ENCODE results near the gene GNAT1.

DNA sequence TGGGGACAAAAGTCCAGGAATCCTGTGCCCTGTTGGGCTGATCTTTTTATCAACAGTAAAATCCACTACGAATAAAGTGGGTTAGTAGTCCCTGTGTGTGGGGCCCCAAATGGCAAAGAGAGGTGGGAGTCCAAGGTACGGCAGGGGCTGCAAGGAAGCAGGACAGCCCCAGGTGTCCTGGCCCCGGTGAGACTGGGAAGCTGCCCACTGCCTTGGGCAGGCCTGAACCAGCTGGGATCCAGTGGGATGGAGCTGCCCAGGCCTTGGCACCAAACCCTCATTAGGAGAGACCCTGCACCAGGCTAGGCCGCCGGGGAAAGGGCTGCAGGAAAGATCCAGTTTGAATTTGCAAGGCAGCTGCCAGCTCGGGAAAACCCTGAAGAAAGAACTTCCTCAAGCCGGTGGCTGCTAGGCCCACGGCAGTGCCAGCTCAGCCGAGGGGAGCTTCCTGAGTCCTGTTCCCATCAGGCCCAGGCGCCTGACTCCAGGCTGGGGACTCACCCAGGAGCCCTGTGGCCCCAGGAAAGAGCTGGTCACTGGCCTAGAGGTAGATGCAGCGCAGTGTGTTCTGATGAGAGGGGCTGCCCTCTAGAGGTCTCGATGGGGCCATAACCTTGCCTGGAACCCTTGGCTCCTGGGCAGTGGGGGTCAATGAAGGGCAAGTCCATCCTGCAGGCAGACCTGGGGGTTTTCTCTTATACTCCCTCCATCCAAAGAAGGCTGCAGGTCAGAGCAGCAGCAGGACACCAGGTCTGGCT lies 30.2 kb downstream of the GNAT1 start:
- TF ChIP-seq, protein P1, sequence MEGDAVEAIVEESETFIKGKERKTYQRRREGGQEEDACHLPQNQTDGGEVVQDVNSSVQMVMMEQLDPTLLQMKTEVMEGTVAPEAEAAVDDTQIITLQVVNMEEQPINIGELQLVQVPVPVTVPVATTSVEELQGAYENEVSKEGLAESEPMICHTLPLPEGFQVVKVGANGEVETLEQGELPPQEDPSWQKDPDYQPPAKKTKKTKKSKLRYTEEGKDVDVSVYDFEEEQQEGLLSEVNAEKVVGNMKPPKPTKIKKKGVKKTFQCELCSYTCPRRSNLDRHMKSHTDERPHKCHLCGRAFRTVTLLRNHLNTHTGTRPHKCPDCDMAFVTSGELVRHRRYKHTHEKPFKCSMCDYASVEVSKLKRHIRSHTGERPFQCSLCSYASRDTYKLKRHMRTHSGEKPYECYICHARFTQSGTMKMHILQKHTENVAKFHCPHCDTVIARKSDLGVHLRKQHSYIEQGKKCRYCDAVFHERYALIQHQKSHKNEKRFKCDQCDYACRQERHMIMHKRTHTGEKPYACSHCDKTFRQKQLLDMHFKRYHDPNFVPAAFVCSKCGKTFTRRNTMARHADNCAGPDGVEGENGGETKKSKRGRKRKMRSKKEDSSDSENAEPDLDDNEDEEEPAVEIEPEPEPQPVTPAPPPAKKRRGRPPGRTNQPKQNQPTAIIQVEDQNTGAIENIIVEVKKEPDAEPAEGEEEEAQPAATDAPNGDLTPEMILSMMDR (IDR thresholded peaks at IDR 0.05): no peak; the same call in 1 of the 2 replicates
- TF ChIP-seq, protein P2, sequence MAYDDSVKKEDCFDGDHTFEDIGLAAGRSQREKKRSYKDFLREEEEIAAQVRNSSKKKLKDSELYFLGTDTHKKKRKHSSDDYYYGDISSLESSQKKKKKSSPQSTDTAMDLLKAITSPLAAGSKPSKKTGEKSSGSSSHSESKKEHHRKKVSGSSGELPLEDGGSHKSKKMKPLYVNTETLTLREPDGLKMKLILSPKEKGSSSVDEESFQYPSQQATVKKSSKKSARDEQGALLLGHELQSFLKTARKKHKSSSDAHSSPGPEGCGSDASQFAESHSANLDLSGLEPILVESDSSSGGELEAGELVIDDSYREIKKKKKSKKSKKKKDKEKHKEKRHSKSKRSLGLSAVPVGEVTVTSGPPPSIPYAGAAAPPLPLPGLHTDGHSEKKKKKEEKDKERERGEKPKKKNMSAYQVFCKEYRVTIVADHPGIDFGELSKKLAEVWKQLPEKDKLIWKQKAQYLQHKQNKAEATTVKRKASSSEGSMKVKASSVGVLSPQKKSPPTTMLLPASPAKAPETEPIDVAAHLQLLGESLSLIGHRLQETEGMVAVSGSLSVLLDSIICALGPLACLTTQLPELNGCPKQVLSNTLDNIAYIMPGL (CRISPR knock-in tag; IDR thresholded peaks at IDR 0.05): peak; percentile 28; the same call in 1 of the 2 replicates
- TF ChIP-seq GABPB1 (CRISPR knock-in tag; IDR thresholded peaks at IDR 0.05) (no peak), RORB (CRISPR knock-in tag; IDR thresholded peaks at IDR 0.05) (no peak), ZNF671 (CRISPR knock-in tag; IDR thresholded peaks at IDR 0.05) (no peak), ZNF263 (CRISPR knock-in tag; IDR thresholded peaks at IDR 0.05; ENCODE audit: low read depth) (no peak), ATF1 (CRISPR knock-in tag; IDR thresholded peaks at IDR 0.05) (no peak), TCF7 (CRISPR knock-in tag; IDR thresholded peaks at IDR 0.05; ENCODE audit: low read depth) (no peak), TEAD1 (CRISPR knock-in tag; IDR thresholded peaks at IDR 0.05) (no peak)
- TF ChIP-seq, protein P3, sequence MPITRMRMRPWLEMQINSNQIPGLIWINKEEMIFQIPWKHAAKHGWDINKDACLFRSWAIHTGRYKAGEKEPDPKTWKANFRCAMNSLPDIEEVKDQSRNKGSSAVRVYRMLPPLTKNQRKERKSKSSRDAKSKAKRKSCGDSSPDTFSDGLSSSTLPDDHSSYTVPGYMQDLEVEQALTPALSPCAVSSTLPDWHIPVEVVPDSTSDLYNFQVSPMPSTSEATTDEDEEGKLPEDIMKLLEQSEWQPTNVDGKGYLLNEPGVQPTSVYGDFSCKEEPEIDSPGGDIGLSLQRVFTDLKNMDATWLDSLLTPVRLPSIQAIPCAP (CRISPR knock-in tag; IDR thresholded peaks at IDR 0.05): no peak
- TF ChIP-seq, protein P4, sequence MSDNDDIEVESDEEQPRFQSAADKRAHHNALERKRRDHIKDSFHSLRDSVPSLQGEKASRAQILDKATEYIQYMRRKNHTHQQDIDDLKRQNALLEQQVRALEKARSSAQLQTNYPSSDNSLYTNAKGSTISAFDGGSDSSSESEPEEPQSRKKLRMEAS (CRISPR knock-in tag; IDR thresholded peaks at IDR 0.05): no peak
- TF ChIP-seq, protein P5, sequence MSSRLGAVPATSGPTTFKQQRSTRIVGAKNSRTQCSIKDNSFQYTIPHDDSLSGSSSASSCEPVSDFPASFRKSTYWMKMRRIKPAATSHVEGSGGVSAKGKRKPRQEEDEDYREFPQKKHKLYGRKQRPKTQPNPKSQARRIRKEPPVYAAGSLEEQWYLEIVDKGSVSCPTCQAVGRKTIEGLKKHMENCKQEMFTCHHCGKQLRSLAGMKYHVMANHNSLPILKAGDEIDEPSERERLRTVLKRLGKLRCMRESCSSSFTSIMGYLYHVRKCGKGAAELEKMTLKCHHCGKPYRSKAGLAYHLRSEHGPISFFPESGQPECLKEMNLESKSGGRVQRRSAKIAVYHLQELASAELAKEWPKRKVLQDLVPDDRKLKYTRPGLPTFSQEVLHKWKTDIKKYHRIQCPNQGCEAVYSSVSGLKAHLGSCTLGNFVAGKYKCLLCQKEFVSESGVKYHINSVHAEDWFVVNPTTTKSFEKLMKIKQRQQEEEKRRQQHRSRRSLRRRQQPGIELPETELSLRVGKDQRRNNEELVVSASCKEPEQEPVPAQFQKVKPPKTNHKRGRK (CRISPR knock-in tag; IDR thresholded peaks at IDR 0.05; ENCODE audit: borderline replicate concordance): no peak
